GM12892 (cell line): ENCODE measurements around the gene CA6.

Source experiments
- POLR2A ChIP-seq: IDR thresholded peaks from 2 replicates; pipeline ENCODE4 v1.6.1; 2011; ENCODE audit warnings: low read depth, low read length, control low read depth
- POLR2AphosphoS5 ChIP-seq: IDR thresholded peaks from 2 replicates; pipeline ENCODE4 v1.6.1; 2011; ENCODE audit warnings: low read depth, low read length, control low read depth

DNA sequence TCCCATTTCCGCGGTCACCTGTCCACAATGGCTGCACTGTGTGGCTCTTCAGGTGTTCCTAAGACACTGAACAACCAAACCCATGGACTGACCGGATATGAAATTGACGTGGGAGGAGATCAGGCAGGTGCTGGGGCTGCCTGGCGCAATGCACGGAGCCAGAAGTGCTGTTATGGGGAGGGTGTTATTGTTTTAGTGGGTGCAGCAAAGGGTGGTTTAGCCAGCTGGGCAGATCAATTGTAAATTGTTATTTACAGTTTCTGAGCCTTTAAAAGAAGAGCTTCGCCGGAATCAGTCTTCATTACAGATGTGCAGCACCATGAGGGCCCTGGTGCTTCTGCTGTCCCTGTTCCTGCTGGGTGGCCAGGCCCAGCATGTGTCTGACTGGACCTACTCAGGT lies at the start of gene CA6:
- TF ChIP-seq POLR2A: no peak
- TF ChIP-seq POLR2AphosphoS5: no peak
